WTC11 (cell line): ENCODE results near the gene TANGO6. TPM values are rescaled to one million over a fixed set of nuclear protein-coding genes. Genes with fewer than 3 reads are reported as not detected.
A peak's percentile ranks its signal among the peaks of the same experiment; 100 is the strongest.

Experiments used
- ATAC-seq: fragments of 200-7000 bp; cut with Tn5 transposase; 2 replicates; pipeline ENCODE4 v1.10.0; 2021; ENCODE audit warnings: mild to moderate bottlenecking, moderate library complexity
- CTCF ChIA-PET: fragments of 300-600 bp; sonication (Branson Sonifier 250); formaldehyde crosslinking; loops from one replicate; lab custom pipeline; 2021; ENCODE audit warnings: antibody characterized with exemption; lab: Charles Lee
- POLR2A ChIA-PET: fragments of 350-600 bp; sonication (Branson Sonifier 250); formaldehyde crosslinking; loops from one replicate; lab custom pipeline; 2021; ENCODE audit warnings: antibody characterized with exemption; lab: Charles Lee
- DNase-seq: peaks from one replicate; pipeline ENCODE4 v3.0.0; 2021; ENCODE audit warnings: low spot score
- H3K27ac Mint-ChIP-seq: 2 replicates; pipeline ENCODE4 v1.8.0; 2021; ENCODE audit warnings: mixed read lengths
- H3K27me3 Mint-ChIP-seq: 2 replicates; pipeline ENCODE4 v1.8.0; 2021; ENCODE audit warnings: low read depth, mild to moderate bottlenecking, moderate library complexity, mixed read lengths
- H3K36me3 Mint-ChIP-seq: 2 replicates; pipeline ENCODE4 v1.8.0; 2021; ENCODE audit warnings: mixed read lengths
- H3K4me1 Mint-ChIP-seq: 2 replicates; pipeline ENCODE4 v1.8.0; 2022; ENCODE audit warnings: mixed read lengths
- H3K4me3 Mint-ChIP-seq: 2 replicates; pipeline ENCODE4 v1.8.0; 2021; ENCODE audit warnings: mild to moderate bottlenecking, moderate library complexity, mixed read lengths
- H3K9me3 Mint-ChIP-seq: 2 replicates; pipeline ENCODE4 v1.8.0; 2021; ENCODE audit warnings: mixed read lengths
- ATF1 ChIP-seq: sonication (generic); formaldehyde crosslinking; IDR thresholded peaks from 2 replicates; pipeline ENCODE4 v1.8.1; 2023; ENCODE audit warnings: mild to moderate bottlenecking, moderate library complexity, missing genetic modification reagents
- ATF2 ChIP-seq: sonication (generic); formaldehyde crosslinking; IDR thresholded peaks from 2 replicates; pipeline ENCODE4 v1.8.1; 2022; ENCODE audit warnings: low read depth, missing genetic modification reagents, borderline replicate concordance
- ATF3 ChIP-seq: sonication (generic); formaldehyde crosslinking; conservative IDR thresholded peaks from 2 replicates; pipeline ENCODE4 v1.8.1; 2022; ENCODE audit warnings: mild to moderate bottlenecking, missing genetic modification reagents
- CREM ChIP-seq: sonication (generic); formaldehyde crosslinking; IDR thresholded peaks from 2 replicates; pipeline ENCODE4 v1.8.1; 2022; ENCODE audit warnings: mild to moderate bottlenecking, missing genetic modification reagents, moderate library complexity
- E2F1 ChIP-seq: sonication (generic); formaldehyde crosslinking; IDR thresholded peaks from 2 replicates; pipeline ENCODE4 v1.8.0; 2022; ENCODE audit warnings: mild to moderate bottlenecking, missing genetic modification reagents
- E2F4 ChIP-seq: sonication (generic); formaldehyde crosslinking; IDR thresholded peaks from 2 replicates; pipeline ENCODE4 v1.8.1; 2022; ENCODE audit warnings: low read depth, mild to moderate bottlenecking, moderate library complexity, missing genetic modification reagents, borderline replicate concordance
- ERG ChIP-seq: fragments of 250-450 bp; sonication (Bioruptor Pico); IDR thresholded peaks from 2 replicates; pipeline ENCODE4 v1.8.0; 2021; ENCODE audit warnings: mild to moderate bottlenecking
- FOXK1 ChIP-seq: sonication (generic); formaldehyde crosslinking; IDR thresholded peaks from 2 replicates; pipeline ENCODE4 v1.8.0; 2022; ENCODE audit warnings: mild to moderate bottlenecking, moderate library complexity, missing genetic modification reagents
- NFYB ChIP-seq: sonication (generic); formaldehyde crosslinking; conservative IDR thresholded peaks from 2 replicates; pipeline ENCODE4 v1.8.0; 2022; ENCODE audit warnings: low read depth, missing genetic modification reagents
- NR1H2 ChIP-seq: sonication (generic); formaldehyde crosslinking; IDR thresholded peaks from 2 replicates; pipeline ENCODE4 v1.9.0; 2021; ENCODE audit warnings: mild to moderate bottlenecking, moderate library complexity, missing genetic modification reagents
- NR3C1 ChIP-seq: sonication (generic); formaldehyde crosslinking; conservative IDR thresholded peaks from 2 replicates; pipeline ENCODE4 v1.8.1; 2023; ENCODE audit warnings: low read depth, mild to moderate bottlenecking, missing genetic modification reagents
- PREB ChIP-seq: sonication (generic); formaldehyde crosslinking; IDR thresholded peaks from 2 replicates; pipeline ENCODE4 v1.8.1; 2022; ENCODE audit warnings: mild to moderate bottlenecking, missing genetic modification reagents, moderate library complexity, borderline replicate concordance
- PRRX2 ChIP-seq: fragments of 250-450 bp; sonication (Bioruptor Pico); IDR thresholded peaks from 2 replicates; pipeline ENCODE4 v1.8.0; 2021; ENCODE audit warnings: mild to moderate bottlenecking
- SOX15 ChIP-seq: fragments of 250-450 bp; sonication (Bioruptor Pico); IDR thresholded peaks from 2 replicates; pipeline ENCODE4 v1.9.0; 2021; ENCODE audit warnings: mild to moderate bottlenecking
- SP1 ChIP-seq: sonication (generic); formaldehyde crosslinking; conservative IDR thresholded peaks from 2 replicates; pipeline ENCODE4 v1.8.1; 2022; ENCODE audit warnings: missing genetic modification reagents
- TCF7 ChIP-seq: sonication (generic); formaldehyde crosslinking; IDR thresholded peaks from 2 replicates; pipeline ENCODE4 v1.8.0; 2022; ENCODE audit warnings: mild to moderate bottlenecking, low read depth, missing genetic modification reagents, moderate library complexity
- TP53 ChIP-seq: sonication (generic); formaldehyde crosslinking; IDR thresholded peaks from 2 replicates; pipeline ENCODE4 v1.8.1; 2023; ENCODE audit warnings: mild to moderate bottlenecking, missing genetic modification reagents
- USF1 ChIP-seq: sonication (generic); formaldehyde crosslinking; IDR thresholded peaks from 2 replicates; pipeline ENCODE4 v1.8.0; 2022; ENCODE audit warnings: mild to moderate bottlenecking, missing genetic modification reagents
- ZNF138 ChIP-seq: sonication (generic); formaldehyde crosslinking; conservative IDR thresholded peaks from 2 replicates; pipeline ENCODE4 v1.8.1; 2022; ENCODE audit warnings: mild to moderate bottlenecking, moderate library complexity, missing genetic modification reagents
- ZNF425 ChIP-seq: fragments of 250-450 bp; sonication (Bioruptor Pico); conservative IDR thresholded peaks from 2 replicates; pipeline ENCODE4 v1.9.0; 2021; ENCODE audit warnings: mild to moderate bottlenecking
- ZNF671 ChIP-seq: fragments of 250-450 bp; sonication (Bioruptor Pico); IDR thresholded peaks from 2 replicates; pipeline ENCODE4 v1.8.0; 2021; ENCODE audit warnings: mild to moderate bottlenecking
- total RNA-seq: library from RNA; stranded (reverse); gene quantifications from 3 replicates; pipeline ENCODE4 v1.2.3, GENCODE V29; 2021

The TANGO6 gene
- total RNA-seq, 1 experiment from 2014 or later, result 15.6 TPM

- peaks cover 40% of the 10 kb centered on the region for H3K4me1 Mint-ChIP-seq
- ATAC-seq (peak; percentile 29), DNase-seq (no peak)
- no peaks in the 10 kb centered on the region for H3K9me3 Mint-ChIP-seq
- POLR2A ChIA-PET, result interaction anchor here (0.6 to 1.5 kb wide), 6 partner anchors 26 to 1925 kb away, joined by 3 to 6 read pairs (median 4); partner anchors contain the start of gene HAS3
- TF ChIP-seq SOX15, result no peak
- no peak for TF ChIP-seq ERG (CRISPR knock-in tag)
- TF ChIP-seq NR1H2, result no peak
- no peak for TF ChIP-seq NFYB (CRISPR knock-in tag)
- no peak for TF ChIP-seq CREM (CRISPR knock-in tag)
- TF ChIP-seq FOXK1, result no peak
- TF ChIP-seq ATF3 (CRISPR knock-in tag), result no peak
- no peak for TF ChIP-seq E2F4 (CRISPR knock-in tag)
- TF ChIP-seq ZNF425 (CRISPR knock-in tag), result no peak
- TF ChIP-seq TCF7 (CRISPR knock-in tag), result no peak
- TF ChIP-seq E2F1, result no peak
- TF ChIP-seq ZNF671 (CRISPR knock-in tag), result no peak
- no peak for TF ChIP-seq NR3C1 (CRISPR knock-in tag)
- TF ChIP-seq ATF1 (CRISPR knock-in tag), result no peak
- TF ChIP-seq PRRX2, result no peak
- no peak for TF ChIP-seq PREB (CRISPR knock-in tag)
- no peaks in the 10 kb centered on the region for H3K27me3 Mint-ChIP-seq
- peaks cover 28% of the 10 kb centered on the region for H3K36me3 Mint-ChIP-seq
- H3K27ac Mint-ChIP-seq, result peak overlapping the region; percentile 98
- CTCF ChIA-PET, result interaction anchor here (0.6 to 1.9 kb wide), 6 partner anchors 19 to 191 kb away, joined by 3 to 7 read pairs (median 3); no protein-coding TSS in a partner anchor
- H3K4me3 Mint-ChIP-seq, result peak overlapping the region; percentile 97
Observed at GRCh38 chr16:69131167-69131838, 288.0 kb downstream of the TANGO6 start.

GRCh38 chr16:69131839-69132423 is 288.6 kb downstream of the TANGO6 start:
- H3K4me1 Mint-ChIP-seq, result peaks cover 40% of the 10 kb centered on the region
- CTCF ChIA-PET, result interaction anchor here (0.6 to 1.3 kb wide), 6 partner anchors 18 to 603 kb away, joined by 3 to 7 read pairs (median 4); no protein-coding TSS in a partner anchor
- TF ChIP-seq USF1 (CRISPR knock-in tag) (peak; percentile 24; the same call in 1 of the 2 replicates), FOXK1 (no peak), SP1 (no peak), ZNF138 (CRISPR knock-in tag) (no peak), NR3C1 (CRISPR knock-in tag) (no peak), ATF2 (CRISPR knock-in tag) (no peak), TP53 (CRISPR knock-in tag) (0 out of 2 replicates have a peak, but pooled peaks have one; percentile 2), E2F1 (no peak)

More at GRCh38 chr16:69131839-69132423, 288.6 kb downstream of the TANGO6 start:
- H3K4me3 Mint-ChIP-seq, result peak overlapping the region; percentile 97
- H3K27ac Mint-ChIP-seq, result peak overlapping the region; percentile 98
- ATAC-seq (peak; percentile 73), DNase-seq (peak; percentile 84)
- no peaks in the 10 kb centered on the region for H3K9me3 Mint-ChIP-seq
- POLR2A ChIA-PET, result interaction anchor here (0.6 to 1.5 kb wide), 3 partner anchors 15 to 56 kb away, joined by 3 to 6 read pairs (median 5); partner anchors contain the start of gene HAS3
- H3K27me3 Mint-ChIP-seq, result no peaks in the 10 kb centered on the region
- H3K36me3 Mint-ChIP-seq, result peaks cover 30% of the 10 kb centered on the region
